NCI-H1092 (cell line): ENCODE results near the gene SMAD3.
"Not testable (repeated sequence)": the region's sequence is repeated elsewhere in the genome, so short reads cannot be mapped to it uniquely, and the experiment has no call there.

Source experiments
- DNase-seq: peaks from one replicate; lab custom pipeline; 2025; lab: John Stamatoyannopoulos, UW

SMAD3 gene

DNA sequence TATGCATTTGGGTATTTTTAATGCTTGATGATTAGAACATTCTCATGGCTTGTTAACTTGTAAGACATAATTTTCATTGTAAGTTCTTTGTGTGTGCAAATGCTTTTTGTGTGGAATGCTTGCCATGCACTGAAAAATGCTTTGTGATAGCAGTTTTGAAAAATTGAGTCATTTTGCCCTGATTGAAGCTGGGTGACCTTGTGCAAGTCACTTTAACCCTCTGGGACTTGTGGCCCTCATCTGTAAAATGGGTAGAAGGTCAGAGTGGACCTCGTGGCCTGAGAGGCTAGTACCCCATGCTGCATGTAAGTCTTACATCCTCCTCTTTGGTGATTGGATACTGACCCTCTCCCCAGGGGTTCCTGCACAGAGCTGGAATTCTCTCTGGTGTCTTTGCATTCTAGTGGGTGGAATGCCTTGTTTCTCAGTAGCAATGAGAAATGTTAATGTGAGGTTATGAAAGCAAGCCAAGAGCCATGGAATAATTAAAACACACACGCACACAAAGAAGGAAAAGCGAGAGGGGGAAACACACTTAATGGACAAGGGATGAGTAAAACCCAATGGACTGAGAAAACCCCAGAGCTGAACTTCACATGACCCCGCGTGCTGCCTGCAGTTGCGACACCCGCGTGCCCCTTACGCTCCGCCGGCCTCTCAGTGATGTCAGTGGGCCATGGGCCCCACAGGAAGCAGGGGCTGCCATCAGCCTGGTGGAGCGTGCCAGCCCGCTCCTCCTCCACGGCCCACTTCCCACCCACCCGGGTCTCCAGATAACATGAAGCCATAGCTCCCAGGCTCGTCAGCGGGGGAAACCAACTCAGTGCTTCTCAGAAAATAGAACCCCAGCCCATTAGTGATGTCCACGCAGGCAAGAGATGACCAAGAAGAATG lies 44.0 kb downstream of the SMAD3 start:
- no peak for DNase-seq

DNA sequence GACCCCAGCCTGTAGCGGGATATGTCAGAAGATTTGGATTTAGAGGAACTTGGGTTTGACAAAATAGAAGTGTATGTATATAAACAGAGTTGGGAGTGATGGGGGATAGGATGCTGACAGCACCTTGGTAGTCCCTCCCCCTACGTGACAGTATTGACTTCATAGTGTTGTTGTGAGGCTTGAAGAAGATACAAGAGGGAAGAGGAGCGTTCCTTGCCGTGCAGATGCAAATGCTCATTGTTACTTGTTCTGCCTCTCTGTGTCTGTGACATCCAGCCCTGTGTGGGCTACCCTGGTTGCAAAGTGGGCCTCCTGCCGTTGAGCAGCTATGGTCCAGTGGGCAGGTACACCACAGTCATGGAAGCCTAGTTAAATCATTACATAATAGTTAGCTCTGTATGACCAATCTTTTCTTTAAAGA lies 45.0 kb downstream of the SMAD3 start:
- no peak for DNase-seq

DNA sequence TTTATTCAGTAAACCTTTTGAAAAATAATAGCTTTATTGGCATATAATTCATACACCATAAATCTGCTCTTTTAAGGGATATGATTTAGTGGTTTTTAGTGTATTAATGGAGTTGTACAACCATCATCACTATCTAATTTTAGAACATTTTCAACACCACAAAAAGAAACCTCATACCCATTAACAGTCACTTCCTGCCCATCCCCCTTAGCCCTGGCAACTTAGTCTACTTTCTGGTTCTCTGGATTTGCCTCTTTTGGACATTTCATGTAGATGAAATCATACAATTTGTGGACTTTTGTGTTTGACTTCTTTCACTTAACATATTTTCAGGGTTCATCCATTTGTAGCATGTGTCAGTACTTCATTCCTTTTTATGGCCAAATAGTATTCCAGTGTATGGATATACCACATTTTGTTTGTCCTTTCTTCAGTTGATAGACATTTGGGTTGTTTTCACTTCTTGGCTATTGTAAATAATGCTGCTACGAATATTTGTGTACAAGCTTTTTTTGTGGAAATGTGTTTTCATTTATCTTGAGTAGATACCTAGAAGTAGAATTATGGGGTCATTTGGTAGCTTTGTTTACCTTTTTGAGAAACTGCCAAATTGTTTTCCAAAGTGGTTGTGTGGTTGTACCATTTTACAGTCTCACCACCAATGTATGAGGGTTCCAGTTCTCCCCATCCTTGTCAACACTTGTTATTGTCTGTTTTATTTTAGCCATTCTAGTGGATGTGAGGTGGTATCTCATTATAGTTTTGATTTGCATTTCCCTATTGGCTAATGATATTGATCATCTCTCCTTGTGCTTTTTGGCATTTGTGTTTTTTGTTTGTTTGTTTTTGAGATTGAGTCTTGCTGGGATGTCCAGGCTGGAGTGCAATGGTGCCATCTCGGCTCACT lies 45.8 kb downstream of the SMAD3 start:
- no peak for DNase-seq

DNA sequence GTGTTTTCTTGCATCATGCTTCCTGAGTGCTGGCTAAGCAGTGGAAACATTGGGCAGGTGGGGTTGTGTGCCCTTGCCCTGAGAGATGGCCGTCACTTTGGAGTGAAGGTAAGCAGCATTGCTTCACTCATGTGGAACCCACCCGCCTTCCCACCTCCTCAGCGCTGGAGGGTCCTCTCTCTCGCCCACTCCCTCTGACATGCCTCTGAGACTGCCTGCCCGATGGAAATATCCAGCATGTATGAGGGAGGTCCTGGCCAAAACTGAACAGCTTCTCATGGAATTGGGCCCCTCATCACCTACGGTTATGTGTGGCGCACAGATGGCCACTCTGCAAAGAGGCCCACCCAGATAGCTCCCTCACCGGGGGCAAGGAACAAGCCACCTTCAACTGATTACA lies 48.6 kb downstream of the SMAD3 start:
- DNase-seq = no peak

- no peak for DNase-seq
These were observed 49.6 kb downstream of the SMAD3 start for GRCh38 chr15:67114846-67115585.

DNA sequence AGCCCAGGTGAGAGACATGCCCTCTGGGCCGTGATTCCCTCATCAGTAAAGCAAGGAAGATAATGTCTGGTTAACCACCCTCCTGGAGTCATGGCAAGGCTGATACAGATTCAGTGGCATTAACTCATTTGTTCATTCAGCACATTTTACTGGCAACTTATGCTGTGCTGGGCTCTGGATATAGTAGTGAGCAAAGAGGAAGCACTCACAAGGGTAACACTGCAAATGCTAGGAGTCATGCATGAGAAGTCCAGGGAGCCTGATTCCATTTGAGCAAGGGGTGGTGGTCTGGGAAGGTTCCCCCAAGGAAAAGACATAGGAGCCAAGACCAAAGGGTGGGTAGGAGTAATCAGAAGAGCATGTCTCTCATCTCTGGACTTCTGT lies 50.2 kb downstream of the SMAD3 start:
- no peak for DNase-seq

DNA sequence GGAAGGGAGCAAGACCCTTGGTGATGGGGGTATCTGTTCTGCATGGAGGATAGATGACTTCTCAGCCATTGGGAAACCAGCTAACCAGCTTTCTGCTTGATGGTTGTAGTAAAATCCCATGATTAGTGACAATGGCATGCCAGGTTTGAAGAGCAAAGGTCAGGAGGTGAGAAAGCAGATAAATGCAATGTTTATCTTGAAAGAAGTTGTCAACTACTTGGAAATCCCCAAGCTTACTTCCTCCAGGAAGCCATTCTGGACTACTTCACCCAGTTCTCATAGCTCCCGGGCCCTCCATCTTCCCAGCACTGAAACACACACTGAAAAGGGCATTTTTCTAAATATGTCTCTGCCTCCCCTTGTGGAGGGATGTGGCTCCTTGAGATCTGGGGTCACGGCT lies 51.3 kb downstream of the SMAD3 start:
- DNase-seq = no peak

DNA sequence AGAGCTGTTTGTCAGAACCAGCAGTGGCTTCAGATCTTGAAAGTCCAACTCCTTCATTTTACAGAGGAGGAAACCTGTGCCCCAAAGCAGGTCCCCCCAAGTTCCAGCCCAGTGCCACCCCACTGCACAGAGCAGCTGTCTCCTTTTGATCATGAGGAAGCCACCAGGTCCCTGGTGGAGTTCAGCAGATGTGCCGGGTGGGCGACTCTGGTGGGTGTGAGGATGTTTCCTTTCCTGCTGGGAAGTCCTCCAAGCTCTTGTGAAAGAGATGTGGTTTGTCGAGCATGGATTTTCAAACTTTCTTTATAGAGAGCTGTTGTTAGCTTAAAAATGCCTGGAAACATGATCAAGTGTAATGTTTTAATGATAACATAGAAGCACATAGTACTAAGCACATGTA lies 52.0 kb downstream of the SMAD3 start:
- DNase-seq = no peak

DNA sequence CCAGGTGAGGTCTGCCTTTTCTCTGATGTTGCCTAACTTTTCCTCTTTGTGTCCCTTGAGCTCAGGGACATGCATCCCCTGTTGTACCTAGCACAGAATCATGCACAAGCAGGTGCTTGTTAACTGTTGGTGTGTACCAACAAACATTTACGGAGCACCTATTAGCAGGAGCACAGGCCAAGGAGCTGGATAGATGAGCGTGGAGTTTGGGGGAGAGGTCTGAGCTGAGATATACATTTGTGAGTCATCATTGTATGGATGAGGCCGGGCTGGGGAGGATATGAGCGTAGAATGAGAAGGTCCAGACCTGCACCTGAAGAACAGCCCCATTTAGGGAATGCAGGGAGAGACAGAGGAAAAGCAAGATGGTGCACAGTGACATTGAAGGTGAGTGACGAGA lies 53.4 kb downstream of the SMAD3 start:
- DNase-seq = no peak

DNA sequence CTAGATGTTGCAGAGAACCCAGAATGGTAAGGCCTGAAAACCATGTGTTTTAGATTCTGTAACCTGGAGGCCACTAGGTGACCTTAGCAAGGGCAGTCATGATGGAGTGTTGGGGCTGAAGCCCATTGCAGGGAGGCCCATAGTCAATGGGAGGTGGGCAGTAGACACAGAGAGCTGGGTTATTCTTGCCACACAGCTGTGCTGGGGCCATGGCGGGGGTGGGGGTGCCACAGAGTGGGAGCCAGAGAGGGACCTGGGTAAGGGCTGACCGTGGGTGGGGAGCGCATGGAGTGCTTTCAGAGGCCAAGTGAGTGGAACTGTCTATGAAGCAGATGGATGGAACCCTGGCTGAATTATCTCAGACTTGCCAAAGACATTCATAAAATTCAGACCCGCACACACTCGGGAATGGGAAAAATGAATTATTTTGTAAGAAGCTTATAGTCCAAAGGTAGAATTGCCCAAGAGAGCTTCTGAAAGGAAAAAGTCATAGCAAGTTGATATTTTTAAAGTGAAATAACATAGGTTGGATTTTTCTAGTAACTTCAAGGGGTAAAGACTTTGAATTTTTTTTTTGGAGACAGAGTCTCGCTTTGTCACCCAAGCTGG lies 53.9 kb downstream of the SMAD3 start:
- no peak for DNase-seq

DNA sequence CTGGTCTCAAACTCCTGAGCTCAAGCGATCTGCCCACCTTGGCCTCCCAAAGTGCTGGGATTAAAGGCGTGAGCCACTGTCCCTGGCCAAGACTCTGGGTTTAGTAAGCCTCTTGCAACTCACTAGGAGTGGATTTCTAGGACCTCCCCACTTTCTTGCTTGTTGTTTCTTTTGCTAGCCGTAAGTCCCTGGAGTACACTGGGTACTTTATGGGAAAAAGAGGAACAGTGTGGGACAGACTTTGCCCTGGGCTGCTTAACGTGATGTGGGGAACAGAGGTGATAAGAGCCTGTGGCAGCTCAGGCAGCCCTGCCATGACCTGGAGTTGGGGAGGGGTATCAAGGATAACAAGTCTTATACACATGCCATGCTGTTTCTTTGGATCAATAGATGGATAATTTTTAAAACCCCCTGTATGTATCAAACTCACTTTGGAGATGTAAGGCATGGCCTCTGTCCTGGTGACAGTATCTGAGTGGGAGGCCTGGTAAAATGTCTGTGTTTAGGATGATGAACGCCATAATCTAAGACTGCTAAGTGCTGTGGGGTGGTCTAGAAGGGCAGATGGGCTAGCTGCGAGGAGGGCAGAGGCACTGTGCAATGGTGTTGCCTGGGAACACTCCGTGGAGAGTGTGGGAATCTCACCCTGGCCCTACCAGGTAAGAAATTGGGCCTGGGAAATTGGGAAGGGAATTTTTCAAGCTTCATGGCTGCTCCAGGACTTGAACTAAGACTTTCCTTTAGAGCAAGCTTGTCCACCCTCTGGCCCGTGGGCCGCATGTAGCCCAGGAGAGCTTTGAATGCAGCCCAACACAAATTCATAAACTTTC lies 54.8 kb downstream of the SMAD3 start:
- DNase-seq = no peak

DNA sequence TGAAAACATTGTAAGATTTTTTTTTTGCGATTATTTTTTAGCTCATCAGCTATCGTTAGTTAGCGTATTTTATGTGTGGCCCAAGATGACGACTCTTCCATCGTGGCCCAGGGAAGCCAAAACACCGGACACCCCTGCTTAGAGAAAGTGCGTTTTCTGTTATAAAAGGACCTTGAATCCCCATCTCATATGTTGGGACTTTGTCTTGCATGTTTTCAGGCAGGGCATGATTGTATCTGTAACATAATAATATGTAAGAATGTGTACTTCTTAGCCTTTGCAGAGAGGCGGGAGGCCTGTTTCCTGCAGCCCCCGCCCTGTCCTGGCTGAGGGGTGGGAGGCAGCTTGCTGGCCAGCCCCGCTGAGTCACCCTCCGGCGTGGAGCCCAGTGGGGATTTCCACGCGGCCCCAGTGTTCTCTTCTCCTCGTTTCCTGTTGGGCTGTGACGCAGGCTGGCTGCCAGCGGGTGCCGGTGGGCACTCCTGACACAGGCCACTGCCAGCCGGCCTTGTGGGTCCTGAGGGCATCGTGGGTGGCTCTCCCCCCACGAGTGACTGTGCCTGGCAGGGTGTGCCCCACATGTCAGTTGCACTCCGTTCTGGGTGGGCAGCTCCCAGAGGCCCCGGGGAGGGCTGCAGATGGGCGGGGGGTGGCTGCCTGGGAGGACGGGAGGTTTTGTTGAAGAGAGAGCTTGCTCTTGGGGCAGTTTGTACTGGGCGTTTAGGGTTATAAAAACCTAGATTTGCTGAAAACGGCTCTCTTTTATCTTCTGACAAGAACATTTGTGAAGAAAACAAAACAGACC lies 55.6 kb downstream of the SMAD3 start:
- no peak for DNase-seq

DNA sequence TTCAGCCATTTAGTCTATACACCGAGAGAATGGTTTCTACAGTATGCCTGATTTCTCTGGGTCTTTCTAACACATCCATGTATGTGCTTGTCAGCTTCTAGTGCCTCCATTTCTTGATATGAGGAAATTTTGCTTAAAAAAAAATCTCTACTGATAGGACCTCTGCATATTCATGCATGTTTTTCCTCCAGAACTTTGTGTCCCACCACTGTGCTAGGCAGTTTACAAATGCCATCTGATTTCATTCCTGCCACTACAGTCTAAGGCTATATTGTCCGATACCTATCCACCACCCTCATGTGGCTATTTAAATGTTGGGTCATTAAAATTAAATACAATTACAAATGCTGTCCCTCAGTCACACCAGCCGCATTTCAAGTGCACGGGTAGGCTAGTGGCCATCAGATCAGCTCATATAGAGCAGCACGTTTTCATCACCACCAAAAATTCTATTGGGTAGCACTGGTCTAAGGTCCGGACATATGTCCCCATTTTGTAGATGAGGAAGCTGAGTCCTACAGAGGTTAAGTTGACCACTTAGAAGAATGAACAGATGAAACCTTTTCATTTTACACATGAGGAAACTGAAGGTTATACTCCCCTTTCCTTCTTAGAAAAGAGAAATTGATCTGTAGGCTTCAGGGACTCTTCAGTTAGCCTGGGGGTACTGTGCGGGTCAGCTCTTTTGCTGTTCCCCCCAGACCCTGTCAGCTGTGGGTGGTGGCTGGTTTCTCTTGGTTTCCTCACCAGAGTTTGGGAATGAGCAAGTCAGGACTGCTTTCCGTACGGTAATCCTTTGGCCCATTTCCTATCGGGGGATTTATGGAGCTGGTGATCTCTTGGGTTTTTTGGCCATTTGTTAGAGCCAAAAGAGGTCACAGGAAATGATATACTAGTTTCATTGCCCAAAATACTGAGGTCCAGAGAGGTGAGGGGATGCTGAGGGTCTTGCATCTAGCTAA lies 56.5 kb downstream of the SMAD3 start:
- no peak for DNase-seq

GRCh38 chr15:67122816-67123215 lies 57.4 kb downstream of the SMAD3 start:
- DNase-seq = not testable (repeated sequence)

DNA sequence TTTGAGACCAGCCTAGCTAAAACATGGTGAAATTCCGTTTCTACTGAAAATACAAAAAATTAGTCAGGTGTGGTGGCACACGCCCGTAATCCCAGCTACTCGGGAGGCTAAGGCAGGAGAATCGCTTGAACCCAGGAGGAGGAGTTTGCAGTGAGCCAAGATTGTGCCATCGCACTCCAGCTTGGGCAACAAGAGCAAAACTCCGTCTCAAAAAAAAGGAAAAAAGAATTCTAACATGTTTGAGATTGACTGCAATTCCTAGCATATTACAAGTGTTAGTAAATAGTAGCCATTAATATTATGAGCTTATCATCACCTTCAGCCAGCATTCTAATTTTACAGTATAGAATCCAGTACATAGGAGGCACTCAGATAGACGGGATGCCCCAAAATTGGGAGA lies 57.9 kb downstream of the SMAD3 start:
- not testable (repeated sequence) for DNase-seq

DNA sequence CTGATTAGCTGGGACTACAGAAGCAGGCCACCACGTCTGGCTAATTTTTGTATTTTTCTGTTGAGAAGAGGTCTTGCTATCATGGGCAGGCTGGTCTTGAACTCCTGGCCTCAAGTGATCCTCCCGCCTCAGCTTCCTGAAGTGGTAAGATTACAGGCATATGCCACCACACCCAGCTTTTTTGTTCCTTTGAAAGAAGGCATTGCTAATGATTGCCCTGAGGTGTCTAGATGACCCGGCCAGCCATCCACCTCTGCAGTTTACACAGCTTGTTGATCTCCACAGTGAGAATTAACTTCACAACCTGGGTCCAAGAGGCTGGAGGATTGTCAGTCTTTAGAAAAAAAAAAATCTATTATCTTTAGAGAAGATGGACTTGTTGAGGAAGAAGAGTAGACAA lies 58.7 kb downstream of the SMAD3 start:
- no peak for DNase-seq

DNA sequence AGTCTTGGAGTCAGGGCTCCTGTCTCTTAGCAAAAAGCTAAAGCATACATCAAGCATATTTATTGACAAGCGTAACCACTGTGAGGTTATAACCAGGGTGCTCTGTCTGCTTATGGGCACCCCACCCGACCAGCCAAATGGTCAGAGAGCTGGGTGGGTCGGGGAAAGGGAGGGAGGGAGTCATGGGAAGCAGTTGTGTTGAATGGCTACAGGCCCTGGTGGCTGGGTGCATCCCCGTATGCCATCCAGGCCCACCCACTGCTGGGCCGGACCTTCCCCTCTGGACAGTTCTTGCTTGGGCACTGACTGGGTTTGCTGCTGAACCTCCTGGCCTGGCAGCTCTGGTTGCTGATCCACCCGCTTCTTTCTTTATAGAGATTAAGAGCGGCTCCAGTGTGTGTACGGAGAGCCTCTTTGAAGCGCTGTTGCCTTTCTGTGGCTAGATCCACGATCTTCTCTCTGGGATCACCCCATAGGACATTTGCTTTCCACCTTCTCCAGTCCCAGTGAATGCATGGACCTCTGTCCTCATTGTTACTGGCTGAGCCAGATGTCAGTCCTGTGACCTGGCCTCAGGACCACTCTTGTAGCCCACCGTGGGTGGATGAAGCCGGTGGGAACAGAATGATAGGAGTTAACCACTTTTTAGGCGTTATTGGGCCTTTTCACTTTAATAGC lies 59.6 kb downstream of the SMAD3 start:
- DNase-seq = no peak
